Measurements from ENCODE around the gene MTMR12. TPM values are rescaled to one million over a fixed set of nuclear protein-coding genes. Genes with fewer than 3 reads are reported as not detected.

Gene MTMR12
- total and polyA plus RNA-seq, 2 donors (not counting 1 experiment from before 2014, with no cell fraction given): 9.6 to 29.2 TPM

DNA sequence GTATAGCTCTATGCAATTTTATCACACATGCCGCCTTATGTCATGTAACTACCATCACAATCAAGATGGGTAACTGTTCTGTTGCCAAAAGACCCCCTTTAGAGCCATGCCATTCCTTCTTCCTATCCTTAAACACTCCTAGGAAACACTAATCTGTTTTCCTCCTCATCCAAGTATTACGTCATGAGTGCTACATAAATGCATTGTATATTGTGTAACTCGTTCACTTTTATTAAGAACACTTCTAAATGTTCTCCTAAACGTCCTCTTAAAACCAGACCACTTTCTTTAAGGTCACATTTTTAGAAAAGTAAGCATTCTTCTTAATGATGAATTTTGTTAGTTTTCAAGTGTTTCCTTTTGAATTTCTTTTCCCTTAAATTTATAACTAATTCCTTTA, 49.8 kb upstream of the MTMR12 start:
- Histone ChIP-seq H3K27ac (ENCODE audit: low read length in 2 of 2) (no peak overlapping the region), H4K20me1 (ENCODE audit: control insufficient read depth, insufficient read depth, low read length, poor library complexity, severe bottlenecking) (no peaks in the 10 kb centered on the region), H3K9me3 (ENCODE audit: control extremely low read depth in 1 of 3, control insufficient read depth in 2 of 3, insufficient read depth in 1 of 3, low read length in 2 of 3) (no peaks in the 10 kb centered on the region), H3K4me2 (replicated peaks; ENCODE audit: low read depth, low read length, poor library complexity, severe bottlenecking) (no peak overlapping the region), H3K27me3 (replicated peaks in 1 of 4; ENCODE audit: control extremely low read depth in 1 of 4, control insufficient read depth in 3 of 4, insufficient read depth in 4 of 4, low read length in 3 of 4) (no peaks in the 10 kb centered on the region), H3K79me2 (ENCODE audit: control insufficient read depth, insufficient read depth, low read length) (no peaks in the 10 kb centered on the region), H3K4me1 (ENCODE audit: control insufficient read depth in 2 of 2, insufficient read depth in 2 of 2, low read length in 2 of 2) (no peaks in the 10 kb centered on the region), H2AFZ (ENCODE audit: insufficient read depth, low read depth, low read length, poor library complexity, severe bottlenecking) (no peak overlapping the region), H3K9ac (ENCODE audit: low read length) (no peak overlapping the region), H3K4me3 (ENCODE audit: control extremely low read depth in 1 of 5, extremely low read depth in 1 of 5, insufficient read depth in 1 of 5, low read depth in 2 of 5, low read length in 4 of 5) (no peak overlapping the region), H3K36me3 (replicated peaks in 1 of 2; ENCODE audit: control extremely low read depth in 1 of 2, control insufficient read depth in 1 of 2, extremely low read depth in 1 of 2, insufficient read depth in 2 of 2, low read length in 1 of 2) (peaks cover 15 to 53% of the 10 kb centered on the region in 2 experiments)
- Mint-ChIP-seq H3K27me3 (no peaks in the 10 kb centered on the region), H3K4me1 (no peaks in the 10 kb centered on the region), H3K27ac (no peak overlapping the region), H3K4me3 (no peak overlapping the region), H3K9me3 (ENCODE audit: insufficient read depth) (no peaks in the 10 kb centered on the region)
- no CpG with 5 or more reads among the region's 4 CpGs for WGBS (ENCODE audit: insufficient coverage)
- ChIA-PET CTCF (interaction anchor here (0.6 kb wide), 1 partner anchor 23 kb away, joined by 7 read pairs; no protein-coding TSS in a partner anchor), POLR2A (no interaction called here)
- no peak for DNase-seq
- intact Hi-C loops (cut with micrococcal nuclease): no loop called here
- no peak for ATAC-seq (ENCODE audit: low read depth)
- TF ChIP-seq, protein P1, sequence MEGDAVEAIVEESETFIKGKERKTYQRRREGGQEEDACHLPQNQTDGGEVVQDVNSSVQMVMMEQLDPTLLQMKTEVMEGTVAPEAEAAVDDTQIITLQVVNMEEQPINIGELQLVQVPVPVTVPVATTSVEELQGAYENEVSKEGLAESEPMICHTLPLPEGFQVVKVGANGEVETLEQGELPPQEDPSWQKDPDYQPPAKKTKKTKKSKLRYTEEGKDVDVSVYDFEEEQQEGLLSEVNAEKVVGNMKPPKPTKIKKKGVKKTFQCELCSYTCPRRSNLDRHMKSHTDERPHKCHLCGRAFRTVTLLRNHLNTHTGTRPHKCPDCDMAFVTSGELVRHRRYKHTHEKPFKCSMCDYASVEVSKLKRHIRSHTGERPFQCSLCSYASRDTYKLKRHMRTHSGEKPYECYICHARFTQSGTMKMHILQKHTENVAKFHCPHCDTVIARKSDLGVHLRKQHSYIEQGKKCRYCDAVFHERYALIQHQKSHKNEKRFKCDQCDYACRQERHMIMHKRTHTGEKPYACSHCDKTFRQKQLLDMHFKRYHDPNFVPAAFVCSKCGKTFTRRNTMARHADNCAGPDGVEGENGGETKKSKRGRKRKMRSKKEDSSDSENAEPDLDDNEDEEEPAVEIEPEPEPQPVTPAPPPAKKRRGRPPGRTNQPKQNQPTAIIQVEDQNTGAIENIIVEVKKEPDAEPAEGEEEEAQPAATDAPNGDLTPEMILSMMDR (IDR thresholded peaks at IDR 0.05): no peak
- TF ChIP-seq EZH2 (IDR thresholded peaks at IDR 0.05; ENCODE audit: borderline replicate concordance, insufficient read depth, low read depth, low read length, poor library complexity, severe bottlenecking): no peak

- no peak overlapping the region for H3K27ac Mint-ChIP-seq
- no peaks in the 10 kb centered on the region for H3K27me3 Mint-ChIP-seq
- no CpG with 5 or more reads among the region's 4 CpGs for WGBS (ENCODE audit: insufficient coverage)
- H3K79me2 ChIP-seq (ENCODE audit: control insufficient read depth, insufficient read depth, low read length): no peaks in the 10 kb centered on the region
- H3K4me3 Mint-ChIP-seq: no peak overlapping the region
- DNase-seq (no peak), ATAC-seq (ENCODE audit: low read depth) (no peak)
- ChIA-PET CTCF (interaction anchor here (1.0 kb wide), 1 partner anchor 11 kb away, joined by 3 read pairs; no protein-coding TSS in a partner anchor), POLR2A (no interaction called here)
- H3K4me1 Mint-ChIP-seq: no peaks in the 10 kb centered on the region
- H3K27ac ChIP-seq (ENCODE audit: low read length in 2 of 2): no peak overlapping the region
- no peak overlapping the region for H3K9ac ChIP-seq (ENCODE audit: low read length)
- H3K4me3 ChIP-seq (ENCODE audit: control extremely low read depth in 1 of 5, extremely low read depth in 1 of 5, insufficient read depth in 1 of 5, low read depth in 2 of 5, low read length in 4 of 5): no peak overlapping the region
- H4K20me1 ChIP-seq (ENCODE audit: control insufficient read depth, insufficient read depth, low read length, poor library complexity, severe bottlenecking): no peaks in the 10 kb centered on the region
- no peaks in the 10 kb centered on the region for H3K9me3 ChIP-seq (ENCODE audit: control extremely low read depth in 1 of 3, control insufficient read depth in 2 of 3, insufficient read depth in 1 of 3, low read length in 2 of 3)
- H3K4me1 ChIP-seq (ENCODE audit: control insufficient read depth in 2 of 2, insufficient read depth in 2 of 2, low read length in 2 of 2): no peaks in the 10 kb centered on the region
- H2AFZ ChIP-seq (ENCODE audit: insufficient read depth, low read depth, low read length, poor library complexity, severe bottlenecking): no peak overlapping the region
- H3K4me2 ChIP-seq (replicated peaks; ENCODE audit: low read depth, low read length, poor library complexity, severe bottlenecking): no peak overlapping the region
- no peaks in the 10 kb centered on the region for H3K27me3 ChIP-seq (replicated peaks in 1 of 4; ENCODE audit: control extremely low read depth in 1 of 4, control insufficient read depth in 3 of 4, insufficient read depth in 4 of 4, low read length in 3 of 4)
- intact Hi-C loops (cut with micrococcal nuclease): no loop called here
- H3K36me3 ChIP-seq (replicated peaks in 1 of 2; ENCODE audit: control extremely low read depth in 1 of 2, control insufficient read depth in 1 of 2, extremely low read depth in 1 of 2, insufficient read depth in 2 of 2, low read length in 1 of 2): peaks cover 19 to 58% of the 10 kb centered on the region in 2 experiments
- TF ChIP-seq, protein P1 (IDR thresholded peaks at IDR 0.05): no peak
- no peak for TF ChIP-seq EZH2 (IDR thresholded peaks at IDR 0.05; ENCODE audit: borderline replicate concordance, insufficient read depth, low read depth, low read length, poor library complexity, severe bottlenecking)
- H3K9me3 Mint-ChIP-seq (ENCODE audit: insufficient read depth): no peaks in the 10 kb centered on the region
Observed at GRCh38 chr5:32360906-32361305, 48.2 kb upstream of the MTMR12 start.
